OCI-LY7 (cell line): ENCODE measurements around the gene ZNF526.

Source experiments
- CTCF ChIP-seq: fragments of 200-600 bp; sonication (generic); conservative IDR thresholded peaks from 2 replicates; pipeline ENCODE4 v1.5.1; 2014; ENCODE audit warnings: mild to moderate bottlenecking, antibody characterized with exemption, low read length, moderate library complexity, mixed read lengths
- EZH2phosphoT487 ChIP-seq: fragments of 200-600 bp; sonication (generic); IDR thresholded peaks from 2 replicates; pipeline ENCODE4 v1.6.1; 2018; ENCODE audit warnings: low read depth, borderline replicate concordance, mild to moderate bottlenecking, mixed run types, antibody characterized with exemption, low read length, moderate library complexity, mixed read lengths

- no peak for TF ChIP-seq CTCF
- no peak for TF ChIP-seq EZH2phosphoT487
Observed at GRCh38 chr19:42226886-42227285, 6.8 kb downstream of the ZNF526 start.
